ENCODE measurements around the gene CNKSR1. TPM values are rescaled to one million over a fixed set of nuclear protein-coding genes. Genes with fewer than 3 reads are reported as not detected.

Gene CNKSR1
- total RNA-seq, 2 donors from 2014 or later = 0.52 to 1.3 TPM

DNA sequence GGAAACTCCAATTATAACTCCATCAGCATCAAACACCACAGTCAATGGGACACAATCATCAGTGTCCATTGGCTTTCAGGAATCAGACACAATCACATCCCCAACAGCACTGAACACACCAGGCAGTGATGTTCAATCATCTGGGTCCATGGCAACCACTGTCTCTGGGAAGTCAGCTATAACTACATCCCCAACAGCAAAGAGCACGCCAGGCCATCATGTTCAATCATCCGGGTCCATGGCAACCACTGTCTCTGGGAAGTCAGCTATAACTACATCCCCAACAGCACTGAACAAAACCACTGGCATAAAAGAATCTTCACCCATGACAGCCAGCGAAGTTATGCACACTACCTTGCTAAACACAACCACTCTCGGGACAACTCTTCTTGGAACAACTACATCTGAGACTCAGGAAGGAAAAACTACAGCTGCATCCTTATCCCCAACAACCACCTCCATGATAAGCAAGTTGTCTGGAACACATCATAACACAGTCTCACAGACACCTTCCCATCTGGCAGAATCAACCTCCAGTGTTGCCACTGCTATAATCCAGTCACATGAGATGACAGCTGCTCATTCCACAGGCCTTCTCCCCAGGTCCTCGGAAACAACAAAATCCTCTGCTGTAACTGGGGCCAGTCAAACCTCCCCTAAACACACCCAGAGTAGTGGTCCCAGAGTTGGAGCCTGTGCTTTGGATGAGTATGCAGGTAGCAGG is 33.0 kb downstream of the CNKSR1 start:
- H3K4me1 ChIP-seq = no peaks in the 10 kb centered on the region
- no peak for DNase-seq (ENCODE audit: low spot score)
- H3K4me3 ChIP-seq = no peak overlapping the region
- TF ChIP-seq CTCF (IDR thresholded peaks at IDR 0.05) = no peak
- H3K27me3 ChIP-seq = no peaks in the 10 kb centered on the region
- H3K27ac ChIP-seq = no peak overlapping the region
- H3K36me3 ChIP-seq = no peaks in the 10 kb centered on the region
- no peaks in the 10 kb centered on the region for H3K9me3 ChIP-seq

GRCh38 chr1:26212726-26213125 is 35.4 kb downstream of the CNKSR1 start:
- Histone ChIP-seq H3K36me3 (no peaks in the 10 kb centered on the region), H3K27me3 (no peaks in the 10 kb centered on the region), H3K27ac (no peak overlapping the region), H3K9me3 (no peaks in the 10 kb centered on the region), H3K4me1 (no peaks in the 10 kb centered on the region), H3K4me3 (no peak overlapping the region)
- DNase-seq (ENCODE audit: low spot score) = no peak
- TF ChIP-seq CTCF (IDR thresholded peaks at IDR 0.05) = no peak

GRCh38 chr1:26213335-26213905 is 36.1 kb downstream of the CNKSR1 start:
- no peak overlapping the region for H3K27ac ChIP-seq
- H3K9me3 ChIP-seq = no peaks in the 10 kb centered on the region
- no peak overlapping the region for H3K4me3 ChIP-seq
- DNase-seq (ENCODE audit: low spot score) = no peak
- no peaks in the 10 kb centered on the region for H3K36me3 ChIP-seq
- no peaks in the 10 kb centered on the region for H3K4me1 ChIP-seq
- TF ChIP-seq CTCF (IDR thresholded peaks at IDR 0.05) = no peak
- H3K27me3 ChIP-seq = no peaks in the 10 kb centered on the region

GRCh38 chr1:26215246-26215645 is 38.0 kb downstream of the CNKSR1 start:
- Histone ChIP-seq H3K27me3 (no peaks in the 10 kb centered on the region), H3K4me1 (no peaks in the 10 kb centered on the region), H3K9me3 (no peaks in the 10 kb centered on the region), H3K36me3 (no peaks in the 10 kb centered on the region), H3K4me3 (no peak overlapping the region), H3K27ac (no peak overlapping the region)
- no peak for DNase-seq (ENCODE audit: low spot score)
- TF ChIP-seq CTCF (IDR thresholded peaks at IDR 0.05) = no peak

GRCh38 chr1:26218906-26219494 is 41.7 kb downstream of the CNKSR1 start:
- Histone ChIP-seq H3K9me3 (no peaks in the 10 kb centered on the region), H3K27ac (no peak overlapping the region), H3K27me3 (no peaks in the 10 kb centered on the region), H3K4me3 (no peak overlapping the region), H3K36me3 (no peaks in the 10 kb centered on the region), H3K4me1 (no peaks in the 10 kb centered on the region)
- no peak for DNase-seq (ENCODE audit: low spot score)
- TF ChIP-seq CTCF (IDR thresholded peaks at IDR 0.05) = no peak
